HepG2 (cell line): ENCODE measurements around the gene RPL19. TPM values are rescaled to one million over a fixed set of nuclear protein-coding genes. Genes with fewer than 3 reads are reported as not detected.

ENCODE experiments used
- EED ChIP-seq: sonication (generic); formaldehyde crosslinking; IDR thresholded peaks from 2 replicates; pipeline ENCODE4 v1.5.0; 2020; ENCODE audit warnings: mild to moderate bottlenecking, missing genetic modification reagents
- KDM2A ChIP-seq: sonication (generic); formaldehyde crosslinking; IDR thresholded peaks from 2 replicates; pipeline ENCODE4 v1.4.0; 2020; ENCODE audit warnings: low read depth, missing genetic modification reagents, borderline replicate concordance
- KDM5B ChIP-seq: sonication (generic); formaldehyde crosslinking; IDR thresholded peaks from 2 replicates; pipeline ENCODE4 v1.4.0; 2020; ENCODE audit warnings: missing genetic modification reagents, mild to moderate bottlenecking, borderline replicate concordance
- KMT2B ChIP-seq: IDR thresholded peaks from 2 replicates; pipeline ENCODE4 v1.6.1; 2016; ENCODE audit warnings: missing genetic modification reagents, missing compliant biosample characterization
- NCOA2 ChIP-seq: sonication (generic); formaldehyde crosslinking; IDR thresholded peaks from 2 replicates; pipeline ENCODE4 v1.8.0; 2022; ENCODE audit warnings: inconsistent platforms
- RAD21 ChIP-seq: fragments of 450-650 bp; formaldehyde crosslinking; IDR thresholded peaks from 2 replicates; pipeline ENCODE4 v1.5.0; 2020; ENCODE audit warnings: mild to moderate bottlenecking
- REPIN1 ChIP-seq: sonication (generic); formaldehyde crosslinking; IDR thresholded peaks from 2 replicates; pipeline ENCODE4 v1.8.0; 2022; ENCODE audit warnings: missing genetic modification reagents, low read depth, mild to moderate bottlenecking, borderline replicate concordance
- TBL1XR1 ChIP-seq: fragments of 150-350 bp; IDR thresholded peaks from 2 replicates; pipeline ENCODE4 v1.6.1; 2014; ENCODE audit warnings: borderline replicate concordance, low read length; ENCODE audit not compliant: partially characterized antibody
- ZBTB7B ChIP-seq: sonication (generic); formaldehyde crosslinking; IDR thresholded peaks from 2 replicates; pipeline ENCODE4 v1.4.0; 2020; ENCODE audit warnings: missing genetic modification reagents
- ZNF577 ChIP-seq: sonication (generic); formaldehyde crosslinking; IDR thresholded peaks from 2 replicates; pipeline ENCODE4 v1.4.0; 2020; ENCODE audit warnings: mild to moderate bottlenecking, low read depth, missing genetic modification reagents, borderline replicate concordance
- polyA plus RNA-seq, 8 experiments: library from polyadenylated mRNA; depleted of rRNA in 3 of 8; stranded (reverse) in 7 of 8; unstranded in 1 of 8; fragments of >200 nt; fragmentation: Illumina TruSeq in 4 of 8; extraction: Trizol in 4 of 8; gene quantifications; 2 replicates each; pipeline versions ENCODE4 v1.2.1 to v1.2.3, GENCODE V29; 2011 to 2016; ENCODE audit warnings: low read depth in 4 of 8, missing spikeins in 1 of 8, mixed read lengths in 1 of 8; ENCODE audit not compliant: insufficient read depth in 1 of 8
- total RNA-seq, 5 experiments: library from RNA; depleted of rRNA; stranded (reverse); fragments of >200 nt; fragmentation: Illumina TruSeq; extraction: Trizol; gene quantifications; 2 replicates each; pipeline ENCODE4 v1.2.3, GENCODE V29; 2016; ENCODE audit warnings: low read depth in 1 of 5
- TF ChIP-seq, protein P1 (sequence below), 2 experiments: IDR thresholded peaks; 2 replicates each; pipeline ENCODE4 v1.6.1; 2011 to 2012; ENCODE audit warnings: low read length in 2 of 2, borderline replicate concordance in 1 of 2, low read depth in 1 of 2, mild to moderate bottlenecking in 1 of 2, moderate library complexity in 1 of 2
- TF ChIP-seq, protein P2 (sequence below): IDR thresholded peaks from 2 replicates; pipeline ENCODE4 v1.6.1; 2016; ENCODE audit warnings: control low read depth
- TF ChIP-seq, protein P3 (sequence below): sonication (generic); formaldehyde crosslinking; IDR thresholded peaks from 2 replicates; pipeline ENCODE4 v1.4.0; 2020; ENCODE audit warnings: missing genetic modification reagents
- TF ChIP-seq, protein P4 (sequence below): sonication (generic); formaldehyde crosslinking; IDR thresholded peaks from 2 replicates; pipeline ENCODE4 v1.5.1; 2020; ENCODE audit warnings: missing genetic modification reagents, mild to moderate bottlenecking, borderline replicate concordance
- TF ChIP-seq, protein P5 (sequence below): IDR thresholded peaks from 2 replicates; pipeline ENCODE4 v1.4.0; 2020; ENCODE audit warnings: mild to moderate bottlenecking, missing genetic modification reagents

RPL19 gene
- total and polyA plus RNA-seq, 2 of the 13 experiments (the other 11 are each of a cell fraction or from before 2014, with no cell fraction given) = 2,522 to 2,768 TPM

DNA sequence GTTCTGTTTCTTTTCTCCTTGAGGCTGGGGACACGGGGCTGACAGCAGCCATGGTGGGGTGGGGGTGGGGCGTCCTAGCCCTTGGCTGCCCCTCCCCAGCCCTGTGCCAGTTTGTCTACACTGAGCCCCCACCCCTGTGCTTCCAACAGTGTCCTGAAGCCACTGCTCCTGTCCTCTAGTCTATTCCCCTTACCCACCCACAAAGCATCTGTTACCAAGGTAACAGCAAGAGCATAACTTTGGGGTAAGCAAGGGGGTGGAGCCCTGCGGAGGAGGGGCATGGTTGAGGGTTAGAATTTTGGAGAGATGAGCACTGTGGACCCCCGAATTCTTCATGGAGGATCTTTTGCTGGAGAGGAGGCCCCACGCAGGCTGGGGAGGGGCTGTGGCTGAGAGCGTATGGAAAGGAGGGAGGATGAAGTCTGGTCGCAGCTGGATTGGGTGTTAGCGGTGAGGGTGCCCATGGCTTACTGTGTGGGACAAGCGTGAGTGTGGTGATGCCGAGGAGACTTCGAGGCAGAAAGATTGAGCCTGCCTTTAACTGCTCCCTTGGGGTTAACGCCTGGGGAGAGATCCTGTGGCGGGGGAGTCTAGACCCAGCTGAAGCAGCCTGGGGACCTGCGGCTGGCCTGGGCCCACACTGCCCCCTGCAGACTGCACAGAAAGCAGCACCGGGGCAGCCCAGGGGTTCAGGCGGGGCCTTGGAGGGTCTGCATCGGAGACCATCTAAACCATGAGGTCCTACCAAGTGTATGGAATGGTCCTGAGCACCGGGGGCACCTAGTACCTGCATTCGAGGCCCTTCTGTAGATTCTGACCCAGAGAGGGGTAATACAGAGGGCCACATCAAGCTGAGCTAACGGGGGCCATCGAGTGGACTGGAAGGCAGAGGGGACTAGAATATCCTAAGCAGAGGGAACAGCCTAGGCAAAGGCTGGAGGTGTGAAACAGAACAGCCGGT lies 31.8 kb downstream of the RPL19 start (continued):
- TF ChIP-seq RAD21 = peak; percentile 66
- TF ChIP-seq, protein P1, sequence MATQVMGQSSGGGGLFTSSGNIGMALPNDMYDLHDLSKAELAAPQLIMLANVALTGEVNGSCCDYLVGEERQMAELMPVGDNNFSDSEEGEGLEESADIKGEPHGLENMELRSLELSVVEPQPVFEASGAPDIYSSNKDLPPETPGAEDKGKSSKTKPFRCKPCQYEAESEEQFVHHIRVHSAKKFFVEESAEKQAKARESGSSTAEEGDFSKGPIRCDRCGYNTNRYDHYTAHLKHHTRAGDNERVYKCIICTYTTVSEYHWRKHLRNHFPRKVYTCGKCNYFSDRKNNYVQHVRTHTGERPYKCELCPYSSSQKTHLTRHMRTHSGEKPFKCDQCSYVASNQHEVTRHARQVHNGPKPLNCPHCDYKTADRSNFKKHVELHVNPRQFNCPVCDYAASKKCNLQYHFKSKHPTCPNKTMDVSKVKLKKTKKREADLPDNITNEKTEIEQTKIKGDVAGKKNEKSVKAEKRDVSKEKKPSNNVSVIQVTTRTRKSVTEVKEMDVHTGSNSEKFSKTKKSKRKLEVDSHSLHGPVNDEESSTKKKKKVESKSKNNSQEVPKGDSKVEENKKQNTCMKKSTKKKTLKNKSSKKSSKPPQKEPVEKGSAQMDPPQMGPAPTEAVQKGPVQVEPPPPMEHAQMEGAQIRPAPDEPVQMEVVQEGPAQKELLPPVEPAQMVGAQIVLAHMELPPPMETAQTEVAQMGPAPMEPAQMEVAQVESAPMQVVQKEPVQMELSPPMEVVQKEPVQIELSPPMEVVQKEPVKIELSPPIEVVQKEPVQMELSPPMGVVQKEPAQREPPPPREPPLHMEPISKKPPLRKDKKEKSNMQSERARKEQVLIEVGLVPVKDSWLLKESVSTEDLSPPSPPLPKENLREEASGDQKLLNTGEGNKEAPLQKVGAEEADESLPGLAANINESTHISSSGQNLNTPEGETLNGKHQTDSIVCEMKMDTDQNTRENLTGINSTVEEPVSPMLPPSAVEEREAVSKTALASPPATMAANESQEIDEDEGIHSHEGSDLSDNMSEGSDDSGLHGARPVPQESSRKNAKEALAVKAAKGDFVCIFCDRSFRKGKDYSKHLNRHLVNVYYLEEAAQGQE (IDR thresholded peaks at IDR 0.05; ENCODE audit: borderline replicate concordance in 1 of 2, low read depth in 1 of 2, low read length in 2 of 2) = no peak
- TF ChIP-seq, protein P2, sequence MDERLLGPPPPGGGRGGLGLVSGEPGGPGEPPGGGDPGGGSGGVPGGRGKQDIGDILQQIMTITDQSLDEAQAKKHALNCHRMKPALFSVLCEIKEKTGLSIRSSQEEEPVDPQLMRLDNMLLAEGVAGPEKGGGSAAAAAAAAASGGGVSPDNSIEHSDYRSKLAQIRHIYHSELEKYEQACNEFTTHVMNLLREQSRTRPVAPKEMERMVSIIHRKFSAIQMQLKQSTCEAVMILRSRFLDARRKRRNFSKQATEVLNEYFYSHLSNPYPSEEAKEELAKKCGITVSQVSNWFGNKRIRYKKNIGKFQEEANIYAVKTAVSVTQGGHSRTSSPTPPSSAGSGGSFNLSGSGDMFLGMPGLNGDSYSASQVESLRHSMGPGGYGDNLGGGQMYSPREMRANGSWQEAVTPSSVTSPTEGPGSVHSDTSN (CRISPR knock-in tag) = no peak
- TF ChIP-seq KMT2B = no peak
- TF ChIP-seq, protein P3, sequence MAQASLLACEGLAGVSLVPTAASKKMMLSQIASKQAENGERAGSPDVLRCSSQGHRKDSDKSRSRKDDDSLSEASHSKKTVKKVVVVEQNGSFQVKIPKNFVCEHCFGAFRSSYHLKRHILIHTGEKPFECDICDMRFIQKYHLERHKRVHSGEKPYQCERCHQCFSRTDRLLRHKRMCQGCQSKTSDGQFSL (CRISPR knock-in tag) = no peak
- TF ChIP-seq, protein P4, sequence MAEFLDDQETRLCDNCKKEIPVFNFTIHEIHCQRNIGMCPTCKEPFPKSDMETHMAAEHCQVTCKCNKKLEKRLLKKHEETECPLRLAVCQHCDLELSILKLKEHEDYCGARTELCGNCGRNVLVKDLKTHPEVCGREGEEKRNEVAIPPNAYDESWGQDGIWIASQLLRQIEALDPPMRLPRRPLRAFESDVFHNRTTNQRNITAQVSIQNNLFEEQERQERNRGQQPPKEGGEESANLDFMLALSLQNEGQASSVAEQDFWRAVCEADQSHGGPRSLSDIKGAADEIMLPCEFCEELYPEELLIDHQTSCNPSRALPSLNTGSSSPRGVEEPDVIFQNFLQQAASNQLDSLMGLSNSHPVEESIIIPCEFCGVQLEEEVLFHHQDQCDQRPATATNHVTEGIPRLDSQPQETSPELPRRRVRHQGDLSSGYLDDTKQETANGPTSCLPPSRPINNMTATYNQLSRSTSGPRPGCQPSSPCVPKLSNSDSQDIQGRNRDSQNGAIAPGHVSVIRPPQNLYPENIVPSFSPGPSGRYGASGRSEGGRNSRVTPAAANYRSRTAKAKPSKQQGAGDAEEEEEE (CRISPR knock-in tag) = 0 out of 2 replicates have a peak, but pooled peaks have one; percentile 25
- TF ChIP-seq KDM5B (CRISPR knock-in tag) = peak; percentile 73
- TF ChIP-seq, protein P5, sequence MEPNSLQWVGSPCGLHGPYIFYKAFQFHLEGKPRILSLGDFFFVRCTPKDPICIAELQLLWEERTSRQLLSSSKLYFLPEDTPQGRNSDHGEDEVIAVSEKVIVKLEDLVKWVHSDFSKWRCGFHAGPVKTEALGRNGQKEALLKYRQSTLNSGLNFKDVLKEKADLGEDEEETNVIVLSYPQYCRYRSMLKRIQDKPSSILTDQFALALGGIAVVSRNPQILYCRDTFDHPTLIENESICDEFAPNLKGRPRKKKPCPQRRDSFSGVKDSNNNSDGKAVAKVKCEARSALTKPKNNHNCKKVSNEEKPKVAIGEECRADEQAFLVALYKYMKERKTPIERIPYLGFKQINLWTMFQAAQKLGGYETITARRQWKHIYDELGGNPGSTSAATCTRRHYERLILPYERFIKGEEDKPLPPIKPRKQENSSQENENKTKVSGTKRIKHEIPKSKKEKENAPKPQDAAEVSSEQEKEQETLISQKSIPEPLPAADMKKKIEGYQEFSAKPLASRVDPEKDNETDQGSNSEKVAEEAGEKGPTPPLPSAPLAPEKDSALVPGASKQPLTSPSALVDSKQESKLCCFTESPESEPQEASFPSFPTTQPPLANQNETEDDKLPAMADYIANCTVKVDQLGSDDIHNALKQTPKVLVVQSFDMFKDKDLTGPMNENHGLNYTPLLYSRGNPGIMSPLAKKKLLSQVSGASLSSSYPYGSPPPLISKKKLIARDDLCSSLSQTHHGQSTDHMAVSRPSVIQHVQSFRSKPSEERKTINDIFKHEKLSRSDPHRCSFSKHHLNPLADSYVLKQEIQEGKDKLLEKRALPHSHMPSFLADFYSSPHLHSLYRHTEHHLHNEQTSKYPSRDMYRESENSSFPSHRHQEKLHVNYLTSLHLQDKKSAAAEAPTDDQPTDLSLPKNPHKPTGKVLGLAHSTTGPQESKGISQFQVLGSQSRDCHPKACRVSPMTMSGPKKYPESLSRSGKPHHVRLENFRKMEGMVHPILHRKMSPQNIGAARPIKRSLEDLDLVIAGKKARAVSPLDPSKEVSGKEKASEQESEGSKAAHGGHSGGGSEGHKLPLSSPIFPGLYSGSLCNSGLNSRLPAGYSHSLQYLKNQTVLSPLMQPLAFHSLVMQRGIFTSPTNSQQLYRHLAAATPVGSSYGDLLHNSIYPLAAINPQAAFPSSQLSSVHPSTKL (CRISPR knock-in tag) = no peak
- TF ChIP-seq ZNF577 (CRISPR knock-in tag) = no peak
- TF ChIP-seq TBL1XR1 = no peak
- TF ChIP-seq ZBTB7B = 0 out of 2 replicates have a peak, but pooled peaks have one; percentile 25
- TF ChIP-seq REPIN1 = peak; percentile 44; the same call in 1 of the 2 replicates
- 0 out of 2 replicates have a peak, but pooled peaks have one; percentile 74 for TF ChIP-seq EED (CRISPR knock-in tag)
- TF ChIP-seq KDM2A (CRISPR knock-in tag) = peak; percentile 49; the same call in 1 of the 2 replicates
- no peak for TF ChIP-seq NCOA2
